Stimulated activated naive CD4-positive, alpha-beta T cell treated with Interleukin-2 at 50 U/mL for 16 hours (primary cell): ENCODE data around the gene ETV5.
"Not testable (repeated sequence)": the region's sequence is repeated elsewhere in the genome, so short reads cannot be mapped to it uniquely, and the experiment has no call there.

Source experiments
- DNase-seq: peaks from one replicate; lab custom pipeline; 2025; lab: John Stamatoyannopoulos, UW

Gene ETV5

GRCh38 chr3:186022931-186023330, 86.0 kb downstream of the ETV5 start:
- DNase-seq, result no peak

GRCh38 chr3:186021673-186022362, 87.1 kb downstream of the ETV5 start:
- no peak for DNase-seq

- not testable (repeated sequence) for DNase-seq
Observed at GRCh38 chr3:186021250-186021649, 87.6 kb downstream of the ETV5 start.

GRCh38 chr3:186019288-186019687, 89.6 kb downstream of the ETV5 start:
- DNase-seq, result not testable (repeated sequence)

- DNase-seq, result no peak
Observed at GRCh38 chr3:186014866-186015265, 94.0 kb downstream of the ETV5 start.

GRCh38 chr3:186013312-186013711, 95.6 kb downstream of the ETV5 start:
- no peak for DNase-seq

GRCh38 chr3:186012137-186012536, 96.8 kb downstream of the ETV5 start:
- DNase-seq, result no peak

- no peak for DNase-seq
Observed at GRCh38 chr3:186004671-186005070, 104.2 kb downstream of the ETV5 start.

- DNase-seq, result no peak
Observed at GRCh38 chr3:186004209-186004608, 104.7 kb downstream of the ETV5 start.

- no peak for DNase-seq
Observed at GRCh38 chr3:186003610-186004009, 105.3 kb downstream of the ETV5 start.

GRCh38 chr3:186002884-186003472, 105.9 kb downstream of the ETV5 start:
- DNase-seq, result no peak

GRCh38 chr3:186001842-186002241, 107.0 kb downstream of the ETV5 start:
- DNase-seq, result no peak

GRCh38 chr3:185999221-185999620, 109.7 kb downstream of the ETV5 start:
- no peak for DNase-seq

GRCh38 chr3:185998136-185998535, 110.8 kb downstream of the ETV5 start:
- DNase-seq, result no peak

- no peak for DNase-seq
Observed at GRCh38 chr3:185997130-185997529, 111.8 kb downstream of the ETV5 start.
